ENCODE data around the gene TIAM1.

The TIAM1 gene

DNA sequence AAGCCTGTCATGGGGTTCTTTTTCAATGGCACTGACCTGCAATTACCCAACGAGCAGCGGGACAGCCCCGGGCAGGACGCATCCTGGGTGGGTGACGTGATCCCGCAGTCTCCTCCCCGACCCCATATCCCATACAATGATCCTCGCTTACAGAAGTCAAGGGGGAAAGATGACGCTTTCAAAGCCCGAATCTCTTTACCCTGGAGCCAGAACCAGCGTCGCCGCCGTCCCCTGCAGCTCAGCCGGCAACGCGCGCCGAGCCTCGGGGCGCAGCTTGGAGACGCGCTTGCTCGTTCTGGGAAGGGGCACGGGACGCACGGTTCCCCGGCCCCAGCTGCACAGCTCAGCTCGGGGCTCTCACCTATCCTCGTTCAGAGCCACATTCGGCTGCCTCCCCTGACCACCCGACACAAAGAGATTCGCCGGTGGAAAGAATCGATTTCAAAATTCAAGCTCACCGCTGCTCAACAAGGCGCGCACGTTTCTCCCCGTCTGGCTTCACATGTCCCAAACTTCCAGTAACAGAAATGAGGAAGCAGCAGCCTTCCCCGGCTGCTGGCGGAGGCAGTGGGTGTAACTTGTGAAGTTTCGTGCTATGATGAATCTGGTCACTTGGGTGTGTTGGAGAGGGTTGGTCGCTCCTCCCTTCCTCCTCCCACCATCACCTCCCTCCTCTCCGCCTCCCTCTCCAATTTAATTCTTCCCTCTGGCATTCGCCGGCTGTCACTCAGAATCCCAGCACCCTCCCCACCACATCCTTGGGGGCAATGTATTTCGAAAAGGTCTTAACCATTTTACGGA lies at the start of gene TIAM1:
Gene TIAM1 (minus strand): TSS at position 582 of the 801 bp plus-strand sequence. CDS start 77,289 bp downstream, outside the sequence.
- FAIRE-seq, result no peak

DNA sequence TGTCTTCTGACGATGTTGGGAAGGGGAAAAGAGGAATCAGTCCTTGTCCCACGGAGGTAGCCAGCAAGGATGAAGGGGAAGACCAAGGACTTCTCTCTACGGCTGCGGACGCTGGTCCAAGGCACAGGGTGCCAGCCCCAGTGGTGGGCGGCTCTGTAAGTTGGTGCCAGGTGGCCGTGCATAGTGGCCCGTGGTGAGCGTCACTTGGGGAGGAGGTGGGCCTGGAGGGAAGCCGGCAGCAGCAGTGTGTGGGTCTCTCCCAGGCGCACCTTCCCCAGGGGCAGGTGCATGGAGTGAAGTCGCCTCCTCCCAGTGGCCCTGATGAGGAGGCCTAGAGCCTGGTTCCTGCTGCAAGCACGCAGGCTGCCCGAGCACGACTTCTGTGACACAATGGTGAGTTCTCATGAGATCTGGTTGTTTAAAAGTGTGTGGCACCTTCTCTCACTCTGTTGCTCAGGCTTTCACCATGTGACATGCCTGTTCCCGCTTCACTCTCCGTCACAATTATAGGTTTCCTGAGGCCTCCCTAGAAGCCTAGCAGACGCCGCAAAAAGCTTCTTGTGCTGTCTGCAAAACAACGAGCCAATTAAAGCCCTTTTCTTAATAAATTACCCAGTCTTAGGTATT lies 43.6 kb upstream of the TIAM1 start:
- no peak for FAIRE-seq

GRCh38 chr21:31386006-31386405 lies 41.9 kb upstream of the TIAM1 start:
- no peak for FAIRE-seq

DNA sequence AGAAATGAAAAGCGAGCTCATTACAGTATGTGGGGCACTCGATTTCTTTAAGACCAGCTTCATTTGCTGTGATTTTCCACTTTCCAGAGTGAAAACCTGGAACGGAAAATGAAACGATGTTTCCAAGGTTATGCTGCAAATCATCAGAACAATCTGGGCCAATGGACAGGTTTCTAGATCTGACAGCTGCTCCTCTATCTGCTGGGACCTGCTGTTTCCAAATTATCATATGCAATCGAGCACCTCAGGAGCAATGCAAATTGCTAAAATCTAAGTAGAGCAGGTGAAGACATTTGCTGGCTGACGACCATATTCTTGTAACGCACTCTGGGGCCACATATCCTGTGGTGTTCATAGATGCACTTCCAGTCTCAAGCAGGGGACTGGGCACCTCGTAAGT lies 39.7 kb upstream of the TIAM1 start:
- FAIRE-seq, result no peak

GRCh38 chr21:31382060-31382459 lies 38.0 kb upstream of the TIAM1 start:
- FAIRE-seq, result no peak

DNA sequence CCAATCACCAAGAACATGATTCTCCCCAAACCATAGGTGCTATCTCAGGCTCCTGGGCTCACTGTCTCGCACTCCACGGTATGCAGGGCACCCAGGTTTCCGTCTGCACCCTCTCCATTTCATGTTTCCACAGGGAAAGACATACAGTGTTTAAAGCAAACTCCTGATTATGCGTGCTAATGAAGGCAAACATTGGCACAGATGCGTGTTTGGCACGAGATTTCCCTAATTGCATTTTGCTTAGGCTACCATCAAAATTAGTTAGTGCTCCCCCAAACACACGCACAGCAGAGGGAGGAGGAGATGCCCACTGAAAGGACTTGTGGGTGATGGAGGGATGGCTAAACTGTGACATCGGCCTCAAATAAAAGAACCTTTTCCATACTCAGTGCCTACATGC lies 32.2 kb upstream of the TIAM1 start:
- FAIRE-seq, result no peak

GRCh38 chr21:31374395-31374794 lies 30.3 kb upstream of the TIAM1 start:
- FAIRE-seq, result no peak

DNA sequence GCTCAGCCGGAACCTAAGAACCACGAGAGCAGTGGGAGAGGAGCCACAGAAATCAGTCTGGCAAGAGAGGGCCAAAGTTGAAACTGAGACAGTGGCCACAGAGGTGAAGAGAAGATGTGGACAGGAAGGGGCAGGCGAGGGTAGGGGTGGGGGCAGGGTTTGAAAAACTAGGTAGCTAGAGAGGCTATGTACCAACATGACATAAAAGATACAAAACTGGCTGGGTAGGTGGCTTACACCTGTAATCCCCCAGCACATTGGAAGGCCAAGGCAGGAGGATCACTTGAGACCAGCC lies 28.4 kb upstream of the TIAM1 start:
- FAIRE-seq, result no peak

GRCh38 chr21:31371715-31372470 lies 27.8 kb upstream of the TIAM1 start:
- no peak for FAIRE-seq

DNA sequence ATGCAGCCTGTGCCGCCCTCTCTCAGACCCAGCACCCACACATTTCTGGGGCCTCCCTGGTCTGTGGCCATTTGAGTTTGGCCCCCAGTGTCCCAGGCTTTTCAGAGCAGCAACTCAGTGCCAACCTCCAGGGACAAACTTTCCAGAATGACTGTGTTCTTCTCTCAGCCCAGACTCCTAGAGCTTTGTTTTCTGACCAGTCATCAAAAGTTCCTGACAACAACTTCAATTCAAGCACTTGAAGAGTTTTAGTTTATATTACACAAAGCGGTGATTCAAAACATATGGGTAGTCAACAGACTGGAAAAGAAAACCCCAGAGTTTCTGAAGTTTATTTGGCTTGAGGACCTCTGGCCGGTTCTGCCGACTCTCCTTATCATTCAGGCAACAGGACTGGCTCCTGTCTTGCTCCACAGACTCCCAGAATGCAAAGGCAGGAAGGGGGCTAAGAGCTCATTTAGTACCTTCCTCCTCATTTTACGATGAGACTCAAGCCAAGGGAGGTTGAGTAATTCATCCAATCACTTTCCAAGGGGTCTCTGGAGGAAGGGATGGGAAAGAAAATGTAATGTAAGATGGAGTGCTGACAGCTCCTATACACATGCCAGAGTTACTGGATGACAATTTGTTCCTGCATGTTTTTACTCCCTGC lies 27.0 kb upstream of the TIAM1 start:
- FAIRE-seq, result no peak

DNA sequence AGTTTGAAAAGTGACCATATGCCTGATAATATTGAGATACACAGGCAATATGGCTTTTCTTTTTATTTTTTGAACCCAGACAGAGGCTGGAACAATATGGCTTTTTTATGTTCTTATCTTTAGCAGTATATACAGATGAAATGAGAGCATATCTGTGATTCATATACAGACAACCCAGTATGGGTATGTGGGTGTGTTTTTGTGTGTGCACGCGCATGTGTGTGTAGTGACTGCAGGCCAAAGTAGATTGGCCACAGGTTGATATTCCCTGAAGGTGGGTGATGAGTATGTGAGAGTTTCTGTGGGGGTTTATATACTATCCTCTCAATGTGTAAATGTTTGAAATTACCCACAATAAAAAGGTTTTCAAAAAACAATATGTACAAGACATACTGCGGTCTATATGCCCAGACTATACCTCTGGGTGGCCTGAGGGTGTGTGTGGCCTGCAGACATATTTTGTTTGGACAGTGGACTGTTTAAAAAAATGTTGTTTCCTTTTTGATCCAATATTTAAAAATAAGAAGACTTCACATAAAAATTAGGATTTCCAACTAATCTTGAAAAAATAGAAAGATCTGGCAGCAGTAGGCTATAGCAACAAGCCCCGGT lies 26.3 kb upstream of the TIAM1 start:
- FAIRE-seq, result no peak

- no peak for FAIRE-seq
Measured at GRCh38 chr21:31368361-31368760, 24.3 kb upstream of the TIAM1 start.

DNA sequence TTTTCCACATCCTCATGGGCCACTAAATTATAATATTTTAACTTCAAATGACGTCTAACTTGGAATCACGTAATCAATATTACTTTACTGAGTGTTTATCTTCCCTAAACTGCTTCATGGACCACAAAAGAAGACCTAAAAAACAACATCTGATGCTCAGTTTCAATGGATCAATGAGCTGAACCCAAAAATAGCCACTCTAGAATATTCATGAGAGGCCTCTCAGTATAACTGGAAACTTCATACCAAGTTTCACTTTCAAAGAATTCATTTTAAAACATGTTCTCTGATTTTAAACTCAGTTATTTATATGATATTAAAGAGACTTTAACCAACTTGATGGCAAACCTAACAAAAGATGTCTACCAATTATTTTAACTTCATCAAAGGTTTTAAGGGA lies 23.7 kb upstream of the TIAM1 start:
- FAIRE-seq, result no peak

DNA sequence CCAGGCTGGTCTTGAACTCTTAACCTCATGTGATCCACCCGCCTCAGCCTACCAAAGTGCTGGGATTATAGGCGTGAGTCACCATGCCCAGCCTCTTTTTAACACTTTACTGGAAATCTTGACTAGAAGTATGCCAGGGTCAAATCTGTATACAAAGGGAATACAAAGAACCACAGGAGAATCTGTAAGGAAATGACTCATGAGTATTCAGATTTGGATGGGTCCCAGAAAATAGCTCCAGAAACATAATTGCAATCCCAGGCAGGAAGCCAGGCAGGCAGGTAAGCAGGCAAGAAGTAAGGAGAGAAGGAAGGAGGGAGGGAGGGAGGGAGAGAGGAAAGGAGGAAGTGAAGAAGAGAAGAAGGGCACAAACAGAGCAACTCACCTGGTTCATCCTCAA lies 22.8 kb upstream of the TIAM1 start:
- FAIRE-seq, result no peak

DNA sequence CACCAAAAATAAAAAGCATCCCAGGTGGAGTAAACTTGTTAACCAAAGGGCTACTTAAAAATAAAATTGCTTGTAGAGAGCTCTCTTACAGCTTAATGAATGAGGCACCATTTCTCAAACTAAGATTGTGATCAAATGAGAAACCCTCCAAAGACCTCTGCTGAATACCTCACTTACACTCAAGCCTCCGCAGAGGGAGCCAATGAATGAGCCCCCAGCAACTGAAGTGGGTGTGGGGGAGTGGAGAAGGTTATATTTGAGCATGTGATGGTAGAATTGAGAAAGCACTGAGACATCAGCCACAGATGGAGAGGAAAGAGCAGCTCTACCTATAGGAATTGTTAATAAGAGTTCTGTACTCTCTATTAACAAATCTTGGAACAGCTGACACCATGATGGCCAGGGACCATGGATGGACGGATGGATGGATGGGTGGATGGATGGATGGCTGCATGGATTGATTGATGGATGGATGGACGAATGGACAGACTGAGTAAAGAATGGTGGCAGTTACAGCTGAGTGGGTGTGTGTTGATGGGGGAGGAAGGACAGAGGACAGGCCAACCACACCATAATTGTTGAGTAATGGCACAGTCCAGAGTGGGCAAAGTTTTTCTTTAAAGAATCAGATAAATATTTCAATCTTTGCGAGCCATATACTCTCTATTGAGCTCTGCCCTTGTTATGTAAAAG lies 20.3 kb upstream of the TIAM1 start:
- FAIRE-seq, result no peak

- FAIRE-seq, result no peak
Measured at GRCh38 chr21:31363720-31364119, 19.7 kb upstream of the TIAM1 start.

DNA sequence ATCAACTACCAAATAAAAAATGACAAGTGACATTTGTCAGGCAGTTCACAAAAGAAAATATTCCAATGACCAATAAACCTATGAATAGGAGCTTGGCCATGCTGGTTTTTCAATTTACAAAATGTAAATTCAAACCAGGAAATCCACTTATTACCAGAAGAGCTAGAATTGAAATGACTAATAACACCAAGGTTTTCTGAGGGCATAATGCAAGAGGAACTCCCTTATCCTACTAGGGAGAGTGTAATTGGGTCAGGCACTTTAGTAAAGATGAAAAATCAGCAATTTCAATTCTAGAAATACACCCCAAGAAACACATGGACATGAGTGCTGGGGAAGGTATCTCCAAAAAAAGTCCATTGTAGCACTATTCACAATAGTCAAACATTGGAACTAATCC lies 16.7 kb upstream of the TIAM1 start:
- FAIRE-seq, result no peak

DNA sequence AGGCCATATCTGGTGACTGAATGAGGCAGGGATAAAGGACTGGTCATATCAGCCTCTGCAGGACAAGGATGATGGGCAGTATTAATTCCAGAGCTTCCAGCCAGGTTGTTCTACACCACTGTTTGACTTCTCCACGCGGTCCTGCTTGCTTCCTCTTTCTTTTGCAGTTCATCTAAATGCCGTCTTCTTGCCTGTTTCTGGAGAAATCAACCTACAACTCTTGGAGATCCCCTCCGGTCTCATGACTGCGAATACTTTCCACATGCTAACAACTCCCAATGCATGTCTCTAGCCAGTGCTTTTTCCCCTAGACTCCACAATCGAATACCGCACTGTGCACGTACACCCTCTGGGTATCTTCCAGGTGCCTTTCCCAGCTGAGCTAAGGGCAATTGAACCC lies 14.1 kb upstream of the TIAM1 start:
- no peak for FAIRE-seq

DNA sequence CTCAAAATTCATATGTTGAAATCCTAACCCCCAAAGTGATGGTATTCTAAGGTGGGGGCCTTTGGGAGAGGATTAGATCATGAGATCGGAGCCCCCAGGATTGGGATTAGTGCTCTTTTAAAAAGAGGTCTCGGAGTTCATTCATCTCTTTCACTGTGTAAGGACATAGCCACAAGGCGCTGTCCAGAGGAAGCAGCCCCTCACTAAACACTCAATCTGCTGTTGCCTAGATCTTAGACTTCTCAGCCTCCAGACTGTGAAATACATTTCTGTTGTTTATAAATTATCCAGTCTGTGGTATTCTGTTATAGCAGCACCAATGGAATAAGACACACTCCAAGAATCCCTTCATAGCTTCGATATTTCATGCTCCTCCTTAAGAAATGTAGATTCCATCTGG lies 12.4 kb upstream of the TIAM1 start:
- FAIRE-seq, result no peak

GRCh38 chr21:31354604-31355443 lies 10.8 kb upstream of the TIAM1 start:
- FAIRE-seq, result no peak

DNA sequence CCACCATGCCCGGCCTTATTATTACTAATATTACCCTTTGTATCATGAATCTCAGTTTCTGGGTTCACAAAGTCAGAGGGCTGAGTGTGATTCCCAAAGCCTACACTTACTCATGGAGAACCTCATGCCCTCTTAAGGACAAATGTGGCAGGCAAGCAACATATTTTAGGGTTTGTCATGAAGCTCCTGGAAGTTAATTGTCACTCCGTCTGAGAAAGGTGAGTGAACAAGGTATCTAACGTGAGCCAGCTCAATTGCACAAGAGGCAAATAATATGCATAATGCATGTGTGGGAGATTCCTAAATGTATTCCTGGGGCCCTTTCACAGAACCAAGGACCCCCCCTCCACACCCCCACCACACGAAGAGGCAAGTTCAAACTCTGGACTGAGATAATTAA lies 10.1 kb upstream of the TIAM1 start:
- FAIRE-seq, result no peak

- FAIRE-seq, result no peak
Measured at GRCh38 chr21:31352836-31353235, 8.8 kb upstream of the TIAM1 start.

All from G401.6 (cell line).